Fibroblast of skin of scalp (primary cell): Measurements from ENCODE around the gene RAB3GAP1.
"Not testable (repeated sequence)": the region's sequence is repeated elsewhere in the genome, so short reads cannot be mapped to it uniquely, and the experiment has no call there.

Experiments used
- DNase-seq: peaks from one replicate; pipeline ENCODE4 v3.0.0-alpha.2; 2013

Gene RAB3GAP1

DNA sequence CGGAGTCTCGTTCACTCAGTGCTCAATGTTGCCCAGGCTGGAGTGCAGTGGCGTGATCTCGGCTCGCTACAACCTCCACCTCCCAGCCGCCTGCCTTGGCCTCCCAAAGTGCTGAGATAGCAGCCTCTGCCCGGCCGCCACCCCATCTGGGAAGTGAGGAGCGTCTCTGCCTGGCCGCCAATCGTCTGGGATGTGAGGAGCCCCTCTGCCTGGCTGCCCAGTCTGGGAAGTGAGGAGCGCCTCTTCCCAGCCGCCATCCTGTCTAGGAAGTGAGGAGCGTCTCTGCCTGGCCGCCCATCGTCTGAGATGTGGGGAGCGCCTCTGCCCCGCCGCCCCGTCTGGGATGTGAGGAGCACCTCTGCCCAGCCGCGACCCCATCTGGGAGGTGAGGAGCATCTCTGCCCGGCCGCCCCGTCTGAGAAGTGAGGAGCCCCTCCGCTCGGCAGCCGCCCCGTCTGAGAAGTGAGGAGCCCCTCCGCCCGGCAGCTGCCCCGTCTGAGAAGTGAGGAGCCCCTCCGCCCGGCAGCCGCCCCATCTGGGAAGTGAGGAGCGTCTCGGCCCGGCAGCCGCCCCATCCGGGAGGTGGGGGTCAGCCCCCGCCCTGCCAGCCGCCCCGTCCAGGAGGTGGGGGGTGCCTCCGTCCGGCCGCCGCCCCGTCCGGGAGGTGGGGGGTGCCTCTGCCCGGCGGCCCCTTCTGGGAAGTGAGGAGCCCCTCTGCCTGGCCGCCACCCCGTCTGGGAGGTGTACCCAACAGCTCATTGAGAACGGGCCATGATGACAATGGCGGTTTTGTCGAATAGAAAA, 53.6 kb downstream of the RAB3GAP1 start:
- not testable (repeated sequence) for DNase-seq

DNA sequence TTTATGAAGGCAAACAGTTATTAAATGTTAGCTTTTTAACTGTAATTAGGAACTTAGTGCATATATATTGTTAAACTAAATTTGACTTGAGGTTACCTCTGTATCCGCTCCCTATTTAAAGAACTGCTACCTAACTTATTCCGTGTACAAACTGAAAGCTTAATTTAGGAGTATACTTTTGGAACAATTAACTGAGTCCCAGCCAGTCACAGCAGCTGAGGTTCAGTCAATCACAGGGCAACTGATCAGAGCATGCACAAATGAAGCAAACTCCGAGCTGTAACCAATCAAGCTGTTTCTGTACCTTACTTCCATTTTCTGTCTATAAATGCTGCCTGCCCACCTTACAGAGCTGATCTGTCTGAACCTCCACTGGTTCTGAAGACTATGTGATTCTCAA, 61.2 kb downstream of the RAB3GAP1 start:
- no peak for DNase-seq

DNA sequence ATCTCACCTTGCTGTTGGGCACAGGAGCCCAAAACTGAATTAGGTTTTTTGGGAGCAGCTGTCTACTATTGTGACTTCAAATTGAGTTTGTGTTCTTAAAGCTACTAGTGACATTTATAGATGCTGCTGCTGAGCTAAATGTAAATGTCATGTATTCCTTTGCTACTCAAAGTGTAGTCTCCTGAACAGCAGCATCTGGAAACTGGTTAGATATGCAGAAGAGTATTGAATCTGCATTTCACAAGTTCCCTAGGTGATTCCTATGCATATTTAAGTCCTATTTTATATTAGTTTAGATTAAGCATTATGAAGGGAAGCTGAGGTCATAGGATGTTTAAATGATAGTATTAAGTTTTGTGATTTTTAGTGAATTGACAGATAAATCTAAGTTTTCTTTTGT, 67.5 kb downstream of the RAB3GAP1 start:
- DNase-seq: no peak

DNA sequence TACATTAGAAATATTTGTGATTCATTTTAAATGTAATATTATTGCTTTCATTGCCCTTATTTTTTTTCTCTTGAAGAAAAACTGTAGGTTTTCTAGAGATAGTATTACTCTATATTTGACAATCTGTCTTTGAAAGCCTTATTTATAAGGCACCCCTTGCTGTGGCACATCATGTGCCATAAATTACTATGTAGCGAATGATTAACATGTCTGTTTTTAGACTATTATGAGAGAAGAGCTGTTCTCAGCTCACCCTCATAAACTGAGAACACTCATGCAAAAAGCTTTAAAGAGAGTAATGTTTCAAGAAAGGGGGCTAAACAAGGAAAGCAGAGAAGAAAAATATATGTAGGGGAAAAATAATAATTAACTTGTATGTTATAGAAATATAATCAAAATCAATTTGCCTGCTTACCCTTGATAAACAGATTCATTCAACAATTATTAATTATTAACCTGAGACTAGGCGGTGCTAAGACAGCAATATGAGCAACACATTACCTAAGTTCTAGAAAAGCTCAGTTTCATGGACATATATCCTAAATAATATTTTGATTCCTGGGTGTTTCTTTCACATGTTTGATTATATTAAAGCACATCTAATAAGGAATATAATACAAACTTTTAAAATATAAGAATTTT, 69.0 kb downstream of the RAB3GAP1 start:
- no peak for DNase-seq

DNA sequence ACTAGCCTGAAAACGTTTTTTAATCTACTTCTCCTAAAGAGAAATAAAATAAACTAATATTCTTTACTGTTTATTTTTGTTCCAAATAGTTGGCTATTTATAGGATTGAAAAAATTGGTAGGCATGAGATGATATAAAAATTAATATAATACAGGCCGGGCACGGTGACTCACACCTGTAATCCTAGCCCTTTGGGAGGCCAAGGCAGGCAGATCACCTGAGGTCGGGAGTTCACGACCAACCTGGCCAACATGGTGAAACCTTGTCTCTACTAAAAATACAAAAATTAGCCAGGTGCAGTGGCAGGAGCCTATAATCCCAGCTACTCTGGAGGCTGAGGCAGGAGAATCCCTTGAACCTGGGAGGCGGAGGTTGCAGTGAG, 69.6 kb downstream of the RAB3GAP1 start:
- not testable (repeated sequence) for DNase-seq

DNA sequence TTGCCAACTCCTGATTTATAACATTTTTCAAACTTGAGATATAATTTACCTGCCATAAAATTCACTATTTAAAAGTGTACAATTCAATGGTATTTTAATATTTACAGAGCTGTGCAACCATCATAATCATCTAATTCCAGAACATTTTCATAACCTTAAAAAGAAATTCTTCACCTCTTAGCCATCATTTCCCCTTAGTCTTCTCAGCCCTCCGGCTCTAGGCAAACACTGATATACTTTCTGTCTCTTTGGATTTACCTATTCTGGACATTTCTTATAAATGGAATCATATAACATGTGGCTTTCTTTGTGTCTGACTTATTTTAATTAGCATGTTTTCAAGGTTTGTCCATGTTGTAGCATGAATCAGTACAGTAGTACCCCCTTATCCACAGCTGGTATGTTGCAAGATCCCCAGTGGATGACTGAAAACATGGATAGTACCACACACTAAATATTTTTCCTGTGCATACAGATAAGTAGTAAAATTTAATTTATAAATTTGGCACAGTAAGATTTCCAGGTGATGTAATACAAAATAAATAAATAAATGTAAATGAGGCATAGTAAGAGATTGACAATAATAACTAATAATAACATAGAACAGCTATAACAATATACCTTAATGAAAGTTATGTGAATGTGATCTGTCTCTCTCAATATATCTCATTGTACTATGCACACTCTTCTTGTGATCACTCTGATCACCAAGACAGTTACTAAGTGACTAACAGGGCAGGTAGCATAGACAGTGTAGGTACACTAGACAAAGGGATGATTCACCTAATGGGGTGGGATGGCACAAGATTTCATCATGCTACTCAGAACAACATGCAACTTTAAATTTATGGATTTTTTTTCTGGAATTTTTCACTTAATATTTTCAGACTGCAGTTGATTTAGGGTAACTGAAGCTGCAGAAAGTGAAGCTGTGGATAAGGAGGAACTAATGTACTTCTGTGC, 73.1 kb downstream of the RAB3GAP1 start:
- peak; percentile 11 for DNase-seq

DNA sequence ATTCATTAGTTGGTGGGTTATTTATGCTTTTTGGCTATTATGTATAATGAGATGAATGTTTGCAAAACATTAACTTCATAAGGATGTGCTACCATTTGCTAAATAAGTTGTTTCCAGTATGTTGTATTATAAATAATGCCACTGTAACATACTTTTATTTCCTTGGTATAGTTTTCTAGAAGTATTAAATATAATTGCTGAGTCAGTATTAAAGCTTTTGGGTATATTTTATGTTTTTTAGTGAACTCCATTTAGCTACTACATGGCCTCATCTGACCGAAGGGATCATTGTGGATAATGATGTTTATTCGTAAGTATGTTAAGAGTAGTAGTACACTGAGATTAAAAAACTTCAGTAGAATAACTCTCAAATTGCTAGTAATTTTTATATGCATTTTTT, 73.8 kb downstream of the RAB3GAP1 start:
- no peak for DNase-seq

DNA sequence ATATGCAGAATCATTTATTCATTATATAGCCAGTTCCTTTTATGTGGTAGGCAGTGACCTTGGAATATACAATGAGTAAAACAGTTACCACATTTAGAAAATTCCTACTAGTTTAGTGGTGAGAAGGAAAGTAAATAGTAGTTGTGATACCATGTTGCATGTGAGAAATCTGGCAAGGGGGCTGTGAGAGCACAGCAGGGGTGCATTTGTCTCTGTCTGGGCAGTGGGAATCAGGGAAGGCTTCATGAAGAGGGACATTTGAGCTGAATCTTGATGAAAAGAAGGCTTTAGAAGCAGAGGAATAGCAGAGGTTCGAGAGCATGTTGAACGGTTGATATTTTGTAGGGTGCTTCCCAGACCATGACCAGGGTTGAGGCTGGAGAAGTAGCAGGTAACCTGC, 78.7 kb downstream of the RAB3GAP1 start:
- peak; percentile 4 for DNase-seq

DNA sequence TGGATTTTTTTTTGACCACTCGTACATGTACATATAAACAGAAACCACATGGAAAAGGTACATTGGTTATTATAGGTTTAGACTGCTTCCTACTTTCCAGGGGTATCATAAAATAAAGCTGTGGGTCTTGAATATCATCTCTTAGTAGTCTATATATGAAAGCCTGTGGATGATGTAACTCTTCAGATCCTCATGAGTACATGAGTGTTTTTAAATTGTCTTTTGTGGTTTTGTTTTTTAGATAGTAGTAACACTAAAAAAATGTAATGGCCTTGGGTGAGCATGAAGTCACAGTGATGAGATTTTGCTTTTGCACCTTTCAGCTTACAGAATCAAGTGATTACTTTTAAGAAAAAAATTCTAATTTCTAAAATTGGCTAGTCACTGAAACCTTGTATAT, 80.2 kb downstream of the RAB3GAP1 start:
- peak; percentile 64 for DNase-seq

DNA sequence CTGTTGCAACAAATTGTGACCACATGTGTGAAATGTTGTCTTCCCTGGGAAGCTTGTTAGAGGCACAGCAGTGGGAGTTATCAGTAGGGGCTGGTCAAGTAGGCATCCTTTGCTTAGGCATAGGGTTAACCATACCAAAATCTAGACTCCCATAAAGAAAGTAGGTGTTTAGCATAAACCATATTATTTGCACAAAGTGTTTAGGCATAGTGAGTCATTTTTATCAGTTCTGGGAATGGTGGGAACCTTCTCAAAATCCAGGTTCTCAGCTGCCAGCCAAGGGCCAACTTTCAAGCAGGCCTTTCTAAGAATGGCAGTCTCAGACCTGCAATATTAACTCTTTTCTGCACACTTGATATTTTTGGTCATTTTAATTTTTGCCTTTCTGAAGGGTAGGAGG, 88.5 kb downstream of the RAB3GAP1 start:
- no peak for DNase-seq

DNA sequence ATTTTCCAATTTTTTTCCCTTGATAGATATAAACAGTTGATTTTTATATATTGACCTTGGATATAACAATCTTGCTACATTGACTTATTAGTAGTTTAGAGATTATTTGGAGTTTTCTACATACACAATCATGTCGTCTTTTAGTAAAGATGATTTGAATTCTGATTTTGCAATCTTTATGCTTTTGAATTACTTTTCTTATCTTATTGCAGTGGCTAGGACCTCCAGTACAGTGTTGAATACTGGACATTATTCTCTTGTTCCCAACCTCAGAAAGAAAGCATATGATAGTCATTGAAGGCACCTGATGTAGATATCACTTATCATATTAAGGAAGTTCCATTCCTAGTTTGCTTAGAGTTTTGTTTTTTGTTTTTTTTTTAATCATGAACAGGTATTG, 90.2 kb downstream of the RAB3GAP1 start:
- no peak for DNase-seq

DNA sequence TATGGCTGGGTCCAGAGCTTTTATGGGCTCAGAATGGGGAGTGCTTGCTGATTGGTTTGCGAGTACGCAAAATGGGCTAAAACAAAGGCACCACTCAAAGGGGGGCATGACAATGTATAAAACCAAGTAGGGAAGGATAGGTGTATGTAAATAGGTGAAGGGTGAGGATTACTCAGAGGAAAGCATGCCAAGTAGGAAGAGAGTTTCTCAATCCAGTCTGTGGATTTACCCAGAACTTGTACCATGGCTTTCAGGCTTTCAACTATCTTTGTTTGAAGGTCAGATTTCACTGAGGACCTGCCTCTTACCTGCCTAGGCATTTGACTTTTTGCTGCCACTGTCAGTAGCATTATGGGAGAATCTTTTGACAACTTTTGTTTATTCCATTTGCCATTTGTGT, 92.3 kb downstream of the RAB3GAP1 start:
- DNase-seq: no peak

DNA sequence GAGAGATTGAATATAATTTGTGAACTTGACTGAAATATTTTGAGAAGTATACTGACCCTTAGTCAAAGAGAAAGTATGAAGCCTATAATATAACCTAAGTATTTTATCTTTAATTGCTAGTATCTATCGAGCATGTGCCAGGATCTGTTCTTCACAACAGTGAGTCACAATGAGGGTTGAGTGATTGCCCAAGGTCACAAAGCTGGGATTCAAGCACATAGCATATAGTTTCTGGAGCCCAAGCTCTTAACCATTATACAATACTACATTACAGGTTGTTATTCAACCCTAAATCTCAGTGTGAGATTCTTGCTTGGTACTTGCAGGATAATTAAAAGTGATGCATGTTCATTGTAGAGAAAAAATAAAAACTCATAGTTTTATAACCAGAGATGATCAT, 97.2 kb downstream of the RAB3GAP1 start:
- no peak for DNase-seq

DNA sequence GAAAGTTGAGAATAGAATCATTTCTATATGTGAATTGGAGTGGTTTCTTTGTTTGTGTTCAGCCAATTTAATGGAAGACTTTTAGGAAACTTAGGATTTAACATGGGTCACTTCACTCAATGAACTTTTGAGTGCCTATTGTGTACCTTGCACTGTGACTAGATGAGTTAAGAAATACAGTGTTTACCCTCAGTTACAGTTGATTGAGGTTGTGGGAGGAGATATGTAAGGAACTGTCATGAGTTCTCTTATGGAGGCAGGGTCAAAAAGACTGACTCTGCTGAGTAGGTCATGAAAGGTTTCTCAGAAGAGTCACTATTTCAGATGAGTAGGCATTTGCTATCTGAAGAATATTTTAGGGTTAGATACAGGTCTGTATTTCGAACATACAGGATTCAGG, 98.6 kb downstream of the RAB3GAP1 start:
- no peak for DNase-seq

DNA sequence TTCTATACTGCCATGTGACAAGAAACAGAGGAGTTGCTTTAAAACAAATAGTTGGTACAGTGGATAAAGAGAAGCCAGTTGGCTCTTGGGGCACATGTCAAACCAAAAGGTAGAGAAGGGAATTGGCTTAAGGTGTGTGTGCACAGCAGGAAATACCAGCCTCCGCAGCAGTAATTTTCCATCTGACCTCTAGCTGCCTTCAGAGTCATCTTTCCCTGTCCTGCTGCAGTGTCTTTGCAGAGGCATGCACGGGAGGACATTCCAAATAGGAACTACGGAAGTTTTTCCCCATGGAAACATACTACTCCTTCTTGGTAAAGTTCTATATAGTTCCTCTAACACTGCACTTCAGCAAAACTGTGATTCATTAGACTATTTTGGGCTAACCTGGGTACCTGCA, 99.5 kb downstream of the RAB3GAP1 start:
- no peak for DNase-seq

DNA sequence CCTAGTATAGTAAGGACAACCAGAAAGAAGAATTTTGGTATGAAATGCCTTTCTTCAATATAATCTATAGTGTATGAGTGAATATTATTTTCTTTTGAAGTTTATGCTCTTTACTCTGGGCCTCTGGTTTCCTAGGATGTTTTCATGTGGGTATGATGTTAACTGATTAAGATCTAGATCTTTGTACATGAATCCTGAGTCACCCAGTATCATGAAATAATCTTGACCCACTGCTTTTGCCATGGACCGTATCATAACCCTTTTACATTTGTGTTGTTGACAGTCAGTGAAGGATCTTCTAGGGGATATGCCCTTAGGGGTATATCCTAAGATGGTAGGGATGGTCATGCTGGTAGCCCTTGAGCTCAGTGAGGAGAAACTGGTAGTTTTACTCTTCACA, 100.3 kb downstream of the RAB3GAP1 start:
- DNase-seq: no peak

DNA sequence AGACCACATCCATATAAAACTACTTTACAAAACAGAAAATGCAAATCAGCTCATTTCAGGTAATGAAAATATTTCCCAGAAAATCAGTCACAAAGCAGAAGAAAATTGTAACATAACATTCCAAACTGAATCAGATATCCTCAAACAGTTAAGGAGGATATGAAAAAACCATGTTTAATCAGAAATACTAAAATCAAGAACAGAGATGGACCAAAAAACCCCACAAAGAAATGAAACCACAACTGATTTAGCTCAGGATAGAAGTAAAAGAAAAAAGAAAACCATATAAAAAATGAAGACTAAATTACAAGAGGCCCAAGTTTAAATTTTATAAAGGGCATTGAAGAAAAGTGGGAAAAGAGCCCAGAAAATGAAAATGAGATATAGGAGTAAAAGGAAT, 102.9 kb downstream of the RAB3GAP1 start:
- DNase-seq: no peak

DNA sequence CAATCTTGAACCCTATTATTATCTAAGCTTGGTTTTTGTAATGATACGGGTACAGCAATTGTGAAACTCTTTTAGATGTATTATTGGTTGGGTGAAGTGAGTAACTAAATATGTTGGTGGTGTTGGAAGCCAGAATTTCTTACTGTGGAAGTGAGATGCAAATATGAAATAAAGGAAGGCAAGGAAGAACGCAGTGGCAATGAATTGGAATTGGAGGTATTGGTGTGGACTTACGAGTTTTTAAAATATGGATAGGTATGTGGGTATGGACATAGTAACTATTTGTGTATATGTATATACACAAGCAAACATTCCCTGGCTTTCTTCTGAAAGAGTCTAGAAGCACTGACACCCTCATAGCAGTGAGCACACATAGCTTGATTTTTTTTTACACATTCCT, 105.8 kb downstream of the RAB3GAP1 start:
- no peak for DNase-seq

DNA sequence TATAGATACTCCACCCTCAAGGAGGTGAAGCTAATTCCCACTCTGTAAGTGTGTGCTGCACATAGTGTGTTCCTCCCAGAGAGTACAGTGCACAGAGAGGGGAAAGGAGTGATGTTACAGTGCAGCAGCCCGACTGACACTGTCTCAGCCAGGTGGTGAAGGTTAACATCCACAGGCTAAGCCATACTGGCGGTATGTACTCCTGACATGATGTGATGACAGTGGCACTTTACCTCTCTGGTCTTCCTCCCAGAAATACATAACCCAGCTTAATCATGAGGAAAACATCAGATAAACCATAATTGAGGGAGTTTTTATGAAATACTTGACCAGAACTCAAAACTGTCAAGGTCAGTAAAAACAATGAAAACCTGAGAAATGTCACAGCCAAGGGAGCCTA, 107.1 kb downstream of the RAB3GAP1 start:
- DNase-seq: no peak

DNA sequence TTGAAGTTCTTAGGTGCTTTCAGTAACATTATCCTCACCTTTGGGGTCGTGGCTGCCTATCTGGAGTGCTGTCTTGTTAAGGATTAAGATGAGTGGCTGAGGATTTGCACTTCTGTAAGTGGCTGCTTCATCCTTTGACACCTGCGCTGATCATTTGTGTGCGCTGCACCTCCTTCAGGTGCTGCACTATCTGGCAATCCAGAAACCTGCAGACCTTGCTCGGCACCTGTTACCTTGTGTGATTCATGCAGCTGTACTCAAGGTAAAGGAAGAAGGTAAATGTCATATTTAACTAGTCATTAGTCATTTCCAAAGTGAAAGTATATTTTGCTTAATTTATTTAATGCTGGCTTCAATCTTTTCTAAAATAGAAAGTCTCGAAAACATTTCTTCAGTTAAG, 110.3 kb downstream of the RAB3GAP1 start:
- DNase-seq: no peak

DNA sequence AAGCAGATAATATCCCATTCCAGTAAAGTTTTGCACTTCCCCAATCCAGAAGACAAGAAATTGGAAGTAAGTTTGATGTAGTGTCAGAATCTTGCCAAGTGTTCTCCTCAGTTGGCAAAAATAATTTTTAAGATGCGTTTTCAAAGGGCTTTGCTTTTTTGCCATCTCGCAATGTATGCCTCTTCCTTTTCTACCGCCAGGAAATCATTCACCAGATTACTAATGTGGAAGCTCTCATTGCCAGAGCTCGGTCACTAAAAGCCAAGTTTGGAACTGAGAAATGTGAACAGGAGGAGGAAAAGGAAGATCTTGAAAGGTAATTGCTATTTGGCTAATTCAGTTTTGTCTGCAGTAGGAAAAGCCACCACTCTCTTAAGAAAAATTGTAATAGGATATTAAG, 110.7 kb downstream of the RAB3GAP1 start:
- no peak for DNase-seq

DNA sequence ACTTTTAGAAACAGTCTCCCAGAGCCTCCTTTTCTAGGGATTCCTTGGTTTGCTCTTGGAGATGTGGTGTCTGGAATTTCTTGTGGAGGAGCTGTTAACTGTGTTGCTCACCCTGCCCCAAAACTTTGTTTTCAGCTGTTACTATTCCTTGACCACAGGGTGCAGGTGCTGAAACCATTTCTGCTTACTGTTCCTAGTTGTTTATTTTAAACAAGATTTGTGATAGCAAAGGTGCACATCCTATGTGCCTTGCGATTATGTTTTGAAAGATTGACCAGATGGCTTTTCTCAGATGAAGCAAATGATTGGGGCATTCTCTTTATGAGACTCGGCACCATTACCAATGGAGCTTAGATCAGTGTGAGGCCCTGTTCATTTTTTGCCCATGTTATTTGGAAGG, 111.2 kb downstream of the RAB3GAP1 start:
- DNase-seq: no peak

DNA sequence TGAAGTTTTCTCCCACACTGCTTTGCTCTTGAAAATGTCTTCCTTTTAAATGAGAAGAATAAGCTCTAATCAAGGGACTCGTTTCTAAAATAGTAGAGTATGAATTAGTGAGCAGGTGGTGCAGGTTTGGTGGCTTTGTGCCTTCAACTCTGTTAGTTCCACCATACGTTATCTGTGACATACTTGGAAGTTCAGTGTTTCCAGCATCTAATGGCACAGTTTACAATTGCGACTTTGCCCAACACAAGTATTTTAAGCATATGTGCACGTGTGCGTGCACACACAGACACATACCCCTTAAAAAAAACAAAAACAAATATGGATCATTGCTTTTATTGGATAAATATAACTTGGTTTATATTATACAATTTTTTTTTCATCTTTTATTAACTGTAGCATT, 111.8 kb downstream of the RAB3GAP1 start:
- DNase-seq: no peak
